B cell (primary cell): ENCODE data around the gene RSL1D1. TPM values are rescaled to one million over a fixed set of nuclear protein-coding genes. Genes with fewer than 3 reads are reported as not detected.
"Not testable (repeated sequence)": the region's sequence is repeated elsewhere in the genome, so short reads cannot be mapped to it uniquely, and the experiment has no call there.

ENCODE experiments used
- ATAC-seq: fragments of 200-7000 bp; cut with Tn5 transposase; one replicate; pipeline ENCODE4 v1.10.0; 2021; ENCODE audit warnings: low read depth, mild to moderate bottlenecking, moderate number of reproducible peaks, moderate library complexity
- CTCF ChIA-PET: fragments of 350-600 bp; sonication (Branson Sonifier 250); formaldehyde crosslinking; loops from one replicate; lab custom pipeline; 2021; ENCODE audit warnings: antibody characterized with exemption, inconsistent platforms; lab: Charles Lee
- POLR2A ChIA-PET: fragments of 350-600 bp; sonication (Branson Sonifier 250); formaldehyde crosslinking; loops from one replicate; lab custom pipeline; 2021; ENCODE audit warnings: antibody characterized with exemption; lab: Charles Lee
- DNase-seq: peaks from one replicate; pipeline ENCODE4 v3.0.0; 2013
- H2AFZ ChIP-seq: 2 replicates; pipeline ENCODE4 v1.6.1; 2012; ENCODE audit warnings: mild to moderate bottlenecking, low read depth, low read length; ENCODE audit not compliant: insufficient read depth, poor library complexity, severe bottlenecking
- H3K27ac ChIP-seq, 2 donors: 1 replicate in 1 of 2; 2 replicates in 1 of 2; pipeline ENCODE4 v1.5.1; 2012 to 2013; ENCODE audit warnings: low read length in 2 of 2, mild to moderate bottlenecking in 2 of 2, moderate library complexity in 1 of 2
- H3K27me3 ChIP-seq, 4 experiments: fragments of 200-600 bp in 1 of 4; sonication (generic) in 1 of 4; replicated peaks in 1 of 4; 1 replicate in 2 of 4; 2 replicates in 2 of 4; pipeline versions ENCODE4 v1.6.1 to v1.7.0; 2013 to 2016; ENCODE audit warnings: low read length in 3 of 4, mild to moderate bottlenecking in 2 of 4, mixed read lengths in 1 of 4, moderate library complexity in 1 of 4; ENCODE audit not compliant: insufficient read depth in 4 of 4, control insufficient read depth in 3 of 4; ENCODE audit errors: control extremely low read depth in 1 of 4
- H3K36me3 ChIP-seq, 2 experiments: replicated peaks in 1 of 2; 1 replicate in 1 of 2; 2 replicates in 1 of 2; pipeline versions ENCODE4 v1.6.1 to v1.7.1; 2013; ENCODE audit warnings: low read length in 1 of 2; ENCODE audit not compliant: insufficient read depth in 2 of 2, control insufficient read depth in 1 of 2; ENCODE audit errors: control extremely low read depth in 1 of 2, extremely low read depth in 1 of 2
- H3K4me1 ChIP-seq, 2 donors: fragments of 200-600 bp in 1 of 2; sonication (generic) in 1 of 2; 1 replicate in 1 of 2; 2 replicates in 1 of 2; pipeline versions ENCODE4 v1.5.1 to v1.6.1; 2013 to 2017; ENCODE audit warnings: low read length in 2 of 2; ENCODE audit not compliant: control insufficient read depth in 2 of 2, insufficient read depth in 2 of 2
- H3K4me2 ChIP-seq: replicated peaks from 2 replicates; pipeline ENCODE3; 2012; ENCODE audit warnings: mild to moderate bottlenecking, low read depth, low read length; ENCODE audit not compliant: poor library complexity, severe bottlenecking
- H3K4me3 ChIP-seq, 5 experiments: fragments of 200-600 bp in 1 of 5; sonication (generic) in 1 of 5; 1 replicate in 3 of 5; 2 replicates in 2 of 5; pipeline versions ENCODE4 v1.5.1 to v1.7.0; 2011 to 2016; ENCODE audit warnings: low read length in 4 of 5, mild to moderate bottlenecking in 4 of 5, low read depth in 2 of 5, control low read depth in 1 of 5, moderate library complexity in 1 of 5; ENCODE audit not compliant: insufficient read depth in 1 of 5; ENCODE audit errors: control extremely low read depth in 1 of 5, extremely low read depth in 1 of 5
- H3K79me2 ChIP-seq: fragments of 200-600 bp; sonication (generic); one replicate; pipeline ENCODE4 v1.6.0; 2016; ENCODE audit warnings: low read length; ENCODE audit not compliant: control insufficient read depth, insufficient read depth
- H3K9ac ChIP-seq: fragments of 200-600 bp; sonication (generic); 2 replicates; pipeline ENCODE4 v1.6.1; 2017; ENCODE audit warnings: mild to moderate bottlenecking, low read length, moderate library complexity
- H3K9me3 ChIP-seq, 3 donors: one replicate each; pipeline versions ENCODE4 v1.6.1 to v1.7.1; 2013; ENCODE audit warnings: low read length in 2 of 3; ENCODE audit not compliant: control insufficient read depth in 2 of 3, insufficient read depth in 1 of 3; ENCODE audit errors: control extremely low read depth in 1 of 3
- H4K20me1 ChIP-seq: 2 replicates; pipeline ENCODE4 v1.6.0; 2012; ENCODE audit warnings: mild to moderate bottlenecking, low read length; ENCODE audit not compliant: insufficient read depth, control insufficient read depth, poor library complexity, severe bottlenecking
- H3K27ac Mint-ChIP-seq: one replicate; pipeline ENCODE4 v1.8.0; 2021; ENCODE audit warnings: mixed read lengths
- H3K27me3 Mint-ChIP-seq: one replicate; pipeline ENCODE4 v1.8.0; 2021; ENCODE audit warnings: mixed read lengths
- H3K4me1 Mint-ChIP-seq: one replicate; pipeline ENCODE4 v1.8.0; 2021; ENCODE audit warnings: mixed read lengths
- H3K4me3 Mint-ChIP-seq: one replicate; pipeline ENCODE4 v1.8.0; 2021; ENCODE audit warnings: mixed read lengths
- H3K9me3 Mint-ChIP-seq: one replicate; pipeline ENCODE4 v1.8.0; 2022; ENCODE audit warnings: mixed read lengths; ENCODE audit not compliant: insufficient read depth
- CTCF ChIP-seq: fragments of 200-600 bp; IDR thresholded peaks from one replicate; pipeline ENCODE4 v1.8.0; 2022; ENCODE audit warnings: antibody characterized with exemption, mild to moderate bottlenecking
- EZH2 ChIP-seq: IDR thresholded peaks from 2 replicates; pipeline ENCODE4 v1.6.1; 2012; ENCODE audit warnings: borderline replicate concordance, low read depth, mild to moderate bottlenecking, moderate library complexity, low read length; ENCODE audit not compliant: insufficient read depth, poor library complexity, severe bottlenecking
- WGBS: methylation state at CpG from one replicate; pipeline ENCODE4 v1.1.5; 2013; ENCODE audit warnings: missing lambda C conversion rate; ENCODE audit not compliant: insufficient coverage; 5-methylcytosine and 5-hydroxymethylcytosine counted together
- intact Hi-C: fragments of 100-400 bp; cut with micrococcal nuclease; formaldehyde crosslinking; loops from one replicate; pipeline ENCODE4 v1.10.0; 2022
- polyA plus RNA-seq: library from polyadenylated mRNA; depleted of rRNA; stranded (reverse); fragments of >200 nt; gene quantifications from 2 replicates; pipeline ENCODE4 v1.2.3, GENCODE V29; 2012
- total RNA-seq, 2 donors: library from RNA; stranded (reverse); fragments of 120-200 nt in 1 of 2; gene quantifications; 1 replicate in 1 of 2; 2 replicates in 1 of 2; pipeline versions ENCODE4 v1.2.3 to v1.2.4, GENCODE V29; 2013 to 2022

RSL1D1 gene
- total and polyA plus RNA-seq, 2 donors (not counting 1 experiment from before 2014, with no cell fraction given): 21.1 to 167 TPM

GRCh38 chr16:11828696-11829095, 22.6 kb downstream of the RSL1D1 start:
- Histone ChIP-seq H3K27ac (no peak overlapping the region), H3K36me3 (no peaks in the 10 kb centered on the region), H2AFZ (no peak overlapping the region), H3K27me3 (no peaks in the 10 kb centered on the region), H3K4me1 (no peaks in the 10 kb centered on the region), H3K9me3 (no peaks in the 10 kb centered on the region), H4K20me1 (no peaks in the 10 kb centered on the region), H3K79me2 (no peaks in the 10 kb centered on the region), H3K4me2 (no peak overlapping the region), H3K9ac (no peak overlapping the region), H3K4me3 (no peak overlapping the region)
- TF ChIP-seq CTCF (no peak), EZH2 (no peak)
- Mint-ChIP-seq H3K9me3 (no peaks in the 10 kb centered on the region), H3K27me3 (no peaks in the 10 kb centered on the region), H3K4me3 (no peak overlapping the region), H3K27ac (no peak overlapping the region), H3K4me1 (no peaks in the 10 kb centered on the region)
- intact Hi-C loops: no loop called here
- ATAC-seq (no peak), DNase-seq (no peak)
- ChIA-PET CTCF (no interaction called here), POLR2A (no interaction called here)
- 96% methylated on average over 5 of the region's 5 CpGs for WGBS

- CTCF ChIA-PET, H3K4me1 ChIP-seq, H3K4me3 ChIP-seq, H4K20me1 ChIP-seq, DNase-seq, ATAC-seq, intact Hi-C loops, H3K9me3 Mint-ChIP-seq, H3K4me2 ChIP-seq, H3K4me1 Mint-ChIP-seq, H2AFZ ChIP-seq, H3K27ac ChIP-seq, H3K9me3 ChIP-seq, H3K79me2 ChIP-seq, H3K27ac Mint-ChIP-seq, H3K27me3 ChIP-seq, H3K27me3 Mint-ChIP-seq, H3K36me3 ChIP-seq, H3K4me3 Mint-ChIP-seq, H3K9ac ChIP-seq: not testable (repeated sequence)
- 94% methylated on average over 7 of the region's 13 CpGs for WGBS
- POLR2A ChIA-PET: interaction anchor here (0.7 kb wide), 1 partner anchor 9 kb away, joined by 3 read pairs; no protein-coding TSS in a partner anchor
Measured at GRCh38 chr16:11825520-11826165, 25.7 kb downstream of the RSL1D1 start.
